Neural cell (in vitro differentiated cells): ENCODE results near the gene RAD51B. TPM values are rescaled to one million over a fixed set of nuclear protein-coding genes. Genes with fewer than 3 reads are reported as not detected.

ENCODE experiments used
- H2AFZ ChIP-seq: fragments of 200-600, 300-800 bp; sonication (generic), shearing (Covaris generic); 2 replicates; pipeline ENCODE4 v1.6.0; 2014; ENCODE audit warnings: low read depth, mild to moderate bottlenecking, antibody characterized with exemption, low read length, moderate library complexity
- H3F3A ChIP-seq: fragments of 200-600 bp; shearing (Covaris generic); 2 replicates; pipeline ENCODE4 v1.6.1; 2016; ENCODE audit warnings: mild to moderate bottlenecking, moderate library complexity, mixed read lengths, antibody characterized with exemption, low read length; ENCODE audit not compliant: insufficient read depth, poor library complexity, severe bottlenecking
- H3K27ac ChIP-seq: fragments of 200-600, 300-800 bp; sonication (generic), shearing (Covaris generic); 2 replicates; pipeline ENCODE4 v1.5.1; 2014; ENCODE audit warnings: mild to moderate bottlenecking, low read length, moderate library complexity
- H3K27me3 ChIP-seq: fragments of 300-800, 200-600 bp; sonication (generic), shearing (Covaris generic); 2 replicates; pipeline ENCODE4 v1.6.0; 2014; ENCODE audit warnings: mild to moderate bottlenecking, low read depth, low read length, moderate library complexity; ENCODE audit not compliant: insufficient read depth
- H3K36me3 ChIP-seq: fragments of 300-800, 200-600 bp; sonication (generic), shearing (Covaris generic); 2 replicates; pipeline ENCODE4 v1.5.1; 2014; ENCODE audit warnings: mild to moderate bottlenecking, antibody characterized with exemption, low read length, moderate library complexity; ENCODE audit not compliant: insufficient read depth
- H3K4me2 ChIP-seq: fragments of 300-800, 200-600 bp; sonication (generic), shearing (Covaris generic); 2 replicates; pipeline ENCODE4 v1.6.0; 2014; ENCODE audit warnings: mild to moderate bottlenecking, low read length
- H3K4me3 ChIP-seq: fragments of 300-800, 200-600 bp; sonication (generic), shearing (Covaris generic); 2 replicates; pipeline ENCODE4 v1.5.1; 2014; ENCODE audit warnings: mild to moderate bottlenecking, low read length, moderate library complexity
- H3K79me2 ChIP-seq: fragments of 200-600 bp; shearing (Covaris generic); replicated peaks from 2 replicates; pipeline ENCODE4 v1.6.0; 2014; ENCODE audit warnings: mild to moderate bottlenecking, low read length, moderate library complexity; ENCODE audit not compliant: insufficient read depth
- H3K9ac ChIP-seq: fragments of 300-800, 200-600 bp; sonication (generic), shearing (Covaris generic); 2 replicates; pipeline ENCODE4 v1.6.1; 2016; ENCODE audit warnings: mild to moderate bottlenecking, low read length, mixed read lengths
- H3K9me2 ChIP-seq: fragments of 200-600 bp; shearing (Covaris generic); 2 replicates; pipeline ENCODE4 v1.6.1; 2016; ENCODE audit warnings: mild to moderate bottlenecking, low read length, mixed read lengths; ENCODE audit not compliant: insufficient read depth
- H3K9me3 ChIP-seq: fragments of 200-600, 300-800 bp; sonication (generic), shearing (Covaris generic); 2 replicates; pipeline ENCODE4 v1.6.1; 2016; ENCODE audit warnings: mild to moderate bottlenecking, mixed run types, low read length, moderate library complexity, mixed read lengths
- H4K20me1 ChIP-seq: fragments of 200-600 bp; shearing (Covaris generic); 2 replicates; pipeline ENCODE4 v1.6.1; 2016; ENCODE audit warnings: mild to moderate bottlenecking, mixed run types; ENCODE audit not compliant: insufficient read depth
- EP300 ChIP-seq: fragments of 450-650 bp; conservative IDR thresholded peaks from 2 replicates; pipeline ENCODE4 v1.6.1; 2014; ENCODE audit warnings: antibody characterized with exemption, mild to moderate bottlenecking, moderate library complexity; ENCODE audit not compliant: poor library complexity, severe bottlenecking
- EZH2 ChIP-seq: fragments of 200-600, 300-800 bp; shearing (Covaris generic), sonication (generic); IDR thresholded peaks from 2 replicates; pipeline ENCODE4 v1.6.1; 2014; ENCODE audit warnings: antibody characterized with exemption, low read length, borderline replicate concordance, mild to moderate bottlenecking; ENCODE audit not compliant: insufficient read depth, poor library complexity, severe bottlenecking
- MXI1 ChIP-seq: fragments of 450-650 bp; conservative IDR thresholded peaks from 2 replicates; pipeline ENCODE4 v1.6.1; 2014; ENCODE audit warnings: antibody characterized with exemption, mild to moderate bottlenecking; ENCODE audit not compliant: poor library complexity, severe bottlenecking
- POLR2AphosphoS5 ChIP-seq: IDR thresholded peaks from 2 replicates; pipeline ENCODE4 v1.6.1; 2012
- RAD21 ChIP-seq: fragments of 450-650 bp; conservative IDR thresholded peaks from 2 replicates; pipeline ENCODE4 v1.6.1; 2014; ENCODE audit warnings: antibody characterized with exemption, mild to moderate bottlenecking, moderate library complexity
- SMC3 ChIP-seq: fragments of 450-650 bp; conservative IDR thresholded peaks from 2 replicates; pipeline ENCODE4 v1.6.1; 2014; ENCODE audit warnings: antibody characterized with exemption, mild to moderate bottlenecking, moderate library complexity; ENCODE audit not compliant: poor library complexity
- TAF1 ChIP-seq: IDR thresholded peaks from 2 replicates; pipeline ENCODE4 v1.6.1; 2012; ENCODE audit warnings: low read depth
- polyA plus RNA-seq: library from polyadenylated mRNA; depleted of rRNA; stranded (reverse); fragments of >200 nt; gene quantifications from 2 replicates; pipeline ENCODE4 v1.2.3, GENCODE V29; 2014
- TF ChIP-seq, protein P1 (sequence below): fragments of 450-650 bp; IDR thresholded peaks from 2 replicates; pipeline ENCODE4 v1.5.1; 2014; ENCODE audit warnings: antibody characterized with exemption, mild to moderate bottlenecking, moderate library complexity; ENCODE audit not compliant: poor library complexity, severe bottlenecking
- TF ChIP-seq, protein P2 (sequence below): IDR thresholded peaks from 2 replicates; pipeline ENCODE4 v1.6.1; 2012; ENCODE audit warnings: borderline replicate concordance

RAD51B gene
- polyA plus RNA-seq, 1 donor from 2014 or later: 3.1 TPM

DNA sequence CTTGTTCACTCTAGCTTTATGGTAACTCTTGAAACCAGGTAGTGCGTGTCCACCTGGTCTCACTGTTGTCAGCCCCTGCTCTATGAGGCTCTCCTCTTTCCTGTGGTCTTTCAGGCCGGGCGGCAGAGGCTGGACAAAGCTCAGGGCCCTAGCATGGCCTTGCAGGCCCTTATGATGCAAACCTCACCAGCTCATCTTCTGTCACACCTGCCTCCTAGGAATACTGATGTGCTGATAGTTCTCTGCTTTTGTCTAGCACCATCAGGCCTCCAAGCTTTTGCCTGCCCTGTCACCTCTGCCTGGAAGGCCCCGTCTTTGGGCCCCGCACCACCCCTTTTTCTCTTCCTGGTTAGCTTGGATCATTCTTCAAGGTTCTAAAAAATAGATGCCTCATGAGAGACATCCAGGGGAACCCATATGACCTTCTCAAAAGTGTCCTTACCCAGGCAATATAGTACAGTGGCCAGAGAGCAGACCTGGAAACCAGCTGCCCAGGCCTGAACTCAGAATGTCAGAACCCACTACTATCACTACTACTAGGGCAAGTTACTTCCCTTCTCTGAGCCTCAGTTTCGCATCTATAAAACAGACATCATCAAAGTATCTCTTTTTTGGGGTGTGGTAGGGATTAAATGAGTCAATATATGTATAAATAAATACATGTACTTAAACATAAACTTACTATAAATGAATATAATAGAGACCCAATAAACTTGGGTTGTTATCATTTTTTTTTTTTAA is 881.6 kb downstream of the RAD51B start:
- no peak overlapping the region for H3K9ac ChIP-seq
- no peaks in the 10 kb centered on the region for H3K9me3 ChIP-seq
- no peaks in the 10 kb centered on the region for H3F3A ChIP-seq
- H3K4me2 ChIP-seq: no peak overlapping the region
- TF ChIP-seq POLR2AphosphoS5 (no peak), MXI1 (no peak), EP300 (no peak), RAD21 (no peak), EZH2 (no peak), SMC3 (no peak), TAF1 (no peak)
- TF ChIP-seq, protein P1, sequence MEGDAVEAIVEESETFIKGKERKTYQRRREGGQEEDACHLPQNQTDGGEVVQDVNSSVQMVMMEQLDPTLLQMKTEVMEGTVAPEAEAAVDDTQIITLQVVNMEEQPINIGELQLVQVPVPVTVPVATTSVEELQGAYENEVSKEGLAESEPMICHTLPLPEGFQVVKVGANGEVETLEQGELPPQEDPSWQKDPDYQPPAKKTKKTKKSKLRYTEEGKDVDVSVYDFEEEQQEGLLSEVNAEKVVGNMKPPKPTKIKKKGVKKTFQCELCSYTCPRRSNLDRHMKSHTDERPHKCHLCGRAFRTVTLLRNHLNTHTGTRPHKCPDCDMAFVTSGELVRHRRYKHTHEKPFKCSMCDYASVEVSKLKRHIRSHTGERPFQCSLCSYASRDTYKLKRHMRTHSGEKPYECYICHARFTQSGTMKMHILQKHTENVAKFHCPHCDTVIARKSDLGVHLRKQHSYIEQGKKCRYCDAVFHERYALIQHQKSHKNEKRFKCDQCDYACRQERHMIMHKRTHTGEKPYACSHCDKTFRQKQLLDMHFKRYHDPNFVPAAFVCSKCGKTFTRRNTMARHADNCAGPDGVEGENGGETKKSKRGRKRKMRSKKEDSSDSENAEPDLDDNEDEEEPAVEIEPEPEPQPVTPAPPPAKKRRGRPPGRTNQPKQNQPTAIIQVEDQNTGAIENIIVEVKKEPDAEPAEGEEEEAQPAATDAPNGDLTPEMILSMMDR: no peak
- TF ChIP-seq, protein P2, sequence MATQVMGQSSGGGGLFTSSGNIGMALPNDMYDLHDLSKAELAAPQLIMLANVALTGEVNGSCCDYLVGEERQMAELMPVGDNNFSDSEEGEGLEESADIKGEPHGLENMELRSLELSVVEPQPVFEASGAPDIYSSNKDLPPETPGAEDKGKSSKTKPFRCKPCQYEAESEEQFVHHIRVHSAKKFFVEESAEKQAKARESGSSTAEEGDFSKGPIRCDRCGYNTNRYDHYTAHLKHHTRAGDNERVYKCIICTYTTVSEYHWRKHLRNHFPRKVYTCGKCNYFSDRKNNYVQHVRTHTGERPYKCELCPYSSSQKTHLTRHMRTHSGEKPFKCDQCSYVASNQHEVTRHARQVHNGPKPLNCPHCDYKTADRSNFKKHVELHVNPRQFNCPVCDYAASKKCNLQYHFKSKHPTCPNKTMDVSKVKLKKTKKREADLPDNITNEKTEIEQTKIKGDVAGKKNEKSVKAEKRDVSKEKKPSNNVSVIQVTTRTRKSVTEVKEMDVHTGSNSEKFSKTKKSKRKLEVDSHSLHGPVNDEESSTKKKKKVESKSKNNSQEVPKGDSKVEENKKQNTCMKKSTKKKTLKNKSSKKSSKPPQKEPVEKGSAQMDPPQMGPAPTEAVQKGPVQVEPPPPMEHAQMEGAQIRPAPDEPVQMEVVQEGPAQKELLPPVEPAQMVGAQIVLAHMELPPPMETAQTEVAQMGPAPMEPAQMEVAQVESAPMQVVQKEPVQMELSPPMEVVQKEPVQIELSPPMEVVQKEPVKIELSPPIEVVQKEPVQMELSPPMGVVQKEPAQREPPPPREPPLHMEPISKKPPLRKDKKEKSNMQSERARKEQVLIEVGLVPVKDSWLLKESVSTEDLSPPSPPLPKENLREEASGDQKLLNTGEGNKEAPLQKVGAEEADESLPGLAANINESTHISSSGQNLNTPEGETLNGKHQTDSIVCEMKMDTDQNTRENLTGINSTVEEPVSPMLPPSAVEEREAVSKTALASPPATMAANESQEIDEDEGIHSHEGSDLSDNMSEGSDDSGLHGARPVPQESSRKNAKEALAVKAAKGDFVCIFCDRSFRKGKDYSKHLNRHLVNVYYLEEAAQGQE: no peak
- H2AFZ ChIP-seq: no peak overlapping the region
- H3K27me3 ChIP-seq: no peaks in the 10 kb centered on the region
- H3K27ac ChIP-seq: no peak overlapping the region
- no peaks in the 10 kb centered on the region for H3K79me2 ChIP-seq
- no peaks in the 10 kb centered on the region for H3K9me2 ChIP-seq
- no peaks in the 10 kb centered on the region for H3K36me3 ChIP-seq
- no peak overlapping the region for H3K4me3 ChIP-seq
- H4K20me1 ChIP-seq: no peaks in the 10 kb centered on the region

GRCh38 chr14:68702135-68702534 is 882.6 kb downstream of the RAD51B start:
- Histone ChIP-seq H3K79me2 (no peaks in the 10 kb centered on the region), H3K27me3 (no peaks in the 10 kb centered on the region), H3K4me2 (no peak overlapping the region), H3K9me3 (no peaks in the 10 kb centered on the region), H2AFZ (no peak overlapping the region), H3K27ac (no peak overlapping the region), H3F3A (no peaks in the 10 kb centered on the region), H3K9me2 (no peaks in the 10 kb centered on the region), H3K36me3 (no peaks in the 10 kb centered on the region), H4K20me1 (no peaks in the 10 kb centered on the region), H3K4me3 (no peak overlapping the region), H3K9ac (no peak overlapping the region)
- TF ChIP-seq POLR2AphosphoS5: no peak
- no peak for TF ChIP-seq EZH2
- TF ChIP-seq, protein P1: no peak
- TF ChIP-seq TAF1: no peak
- TF ChIP-seq, protein P2: no peak
- TF ChIP-seq SMC3: no peak
- TF ChIP-seq MXI1: no peak
- TF ChIP-seq EP300: no peak
- no peak for TF ChIP-seq RAD21
